ENCODE results near the gene PRG2.

DNA sequence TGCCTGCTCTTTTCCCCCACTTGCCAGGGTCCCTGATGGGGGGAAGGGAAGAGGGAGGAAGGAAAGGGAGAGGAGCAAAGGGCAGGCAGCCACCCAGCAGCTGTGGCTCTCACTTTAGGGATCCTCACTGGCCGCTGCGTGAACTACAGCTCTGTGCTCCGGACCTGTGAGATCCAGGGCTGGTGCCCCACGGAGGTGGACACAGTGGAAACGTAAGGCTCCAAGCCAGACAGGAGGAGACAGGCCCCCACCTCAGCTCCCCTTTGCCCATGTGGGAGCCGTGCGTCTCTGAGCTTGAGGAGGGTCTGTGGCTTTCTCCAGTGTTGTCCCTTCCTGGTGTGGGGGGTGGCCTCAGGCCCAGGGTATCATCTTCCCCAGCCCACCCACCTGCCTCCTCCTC is 42.4 kb downstream of the PRG2 start:
- TF ChIP-seq, protein P1, sequence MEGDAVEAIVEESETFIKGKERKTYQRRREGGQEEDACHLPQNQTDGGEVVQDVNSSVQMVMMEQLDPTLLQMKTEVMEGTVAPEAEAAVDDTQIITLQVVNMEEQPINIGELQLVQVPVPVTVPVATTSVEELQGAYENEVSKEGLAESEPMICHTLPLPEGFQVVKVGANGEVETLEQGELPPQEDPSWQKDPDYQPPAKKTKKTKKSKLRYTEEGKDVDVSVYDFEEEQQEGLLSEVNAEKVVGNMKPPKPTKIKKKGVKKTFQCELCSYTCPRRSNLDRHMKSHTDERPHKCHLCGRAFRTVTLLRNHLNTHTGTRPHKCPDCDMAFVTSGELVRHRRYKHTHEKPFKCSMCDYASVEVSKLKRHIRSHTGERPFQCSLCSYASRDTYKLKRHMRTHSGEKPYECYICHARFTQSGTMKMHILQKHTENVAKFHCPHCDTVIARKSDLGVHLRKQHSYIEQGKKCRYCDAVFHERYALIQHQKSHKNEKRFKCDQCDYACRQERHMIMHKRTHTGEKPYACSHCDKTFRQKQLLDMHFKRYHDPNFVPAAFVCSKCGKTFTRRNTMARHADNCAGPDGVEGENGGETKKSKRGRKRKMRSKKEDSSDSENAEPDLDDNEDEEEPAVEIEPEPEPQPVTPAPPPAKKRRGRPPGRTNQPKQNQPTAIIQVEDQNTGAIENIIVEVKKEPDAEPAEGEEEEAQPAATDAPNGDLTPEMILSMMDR (IDR thresholded peaks at IDR 0.05) = no peak
- TF ChIP-seq POLR2A (IDR thresholded peaks at IDR 0.05) (no peak), EP300 (IDR thresholded peaks at IDR 0.05) (no peak)

Measured in upper lobe of left lung (tissue), 4 donors.